SU-DHL-6 (cell line): ENCODE data around the gene IFT122.

ENCODE experiments used
- H2AFZ ChIP-seq: fragments of 200-600 bp; sonication (generic); 2 replicates; pipeline ENCODE4 v1.6.1; 2014; ENCODE audit warnings: low read depth, mild to moderate bottlenecking, moderate library complexity, mixed read lengths, antibody characterized with exemption, low read length; ENCODE audit not compliant: severe bottlenecking
- H3F3A ChIP-seq: fragments of 200-600 bp; shearing (Covaris generic); 2 replicates; pipeline ENCODE4 v1.6.0; 2016; ENCODE audit warnings: antibody characterized with exemption, mild to moderate bottlenecking; ENCODE audit not compliant: insufficient read depth
- H3K27ac ChIP-seq: fragments of 200-600 bp; sonication (generic); 2 replicates; pipeline ENCODE4 v1.5.1; 2016; ENCODE audit warnings: low read depth, mild to moderate bottlenecking, low read length, moderate library complexity, mixed read lengths
- H3K27me3 ChIP-seq: fragments of 200-600 bp; sonication (generic), shearing (Covaris generic); 2 replicates; pipeline ENCODE4 v1.6.0; 2014; ENCODE audit warnings: mild to moderate bottlenecking, low read length
- H3K36me3 ChIP-seq: fragments of 200-600 bp; sonication (generic); 2 replicates; pipeline ENCODE4 v1.6.1; 2014; ENCODE audit warnings: mild to moderate bottlenecking, low read length, mixed read lengths
- H3K4me2 ChIP-seq: fragments of 300-600, 200-600 bp; shearing (Covaris generic), sonication (generic); 2 replicates; pipeline ENCODE4 v1.6.0; 2014; ENCODE audit warnings: low read length, low read depth, mild to moderate bottlenecking; ENCODE audit not compliant: poor library complexity, severe bottlenecking
- H3K4me3 ChIP-seq: fragments of 200-600 bp; sonication (generic); 2 replicates; pipeline ENCODE4 v1.5.1; 2014; ENCODE audit warnings: antibody characterized with exemption, low read length, mild to moderate bottlenecking, mixed read lengths; ENCODE audit not compliant: insufficient read depth, poor library complexity, severe bottlenecking
- H3K79me2 ChIP-seq: fragments of 200-600 bp; sonication (generic); 2 replicates; pipeline ENCODE4 v1.6.1; 2014; ENCODE audit warnings: mild to moderate bottlenecking, low read length, moderate library complexity; ENCODE audit not compliant: insufficient read depth
- H3K9ac ChIP-seq: fragments of 200-600 bp; sonication (generic); 2 replicates; pipeline ENCODE4 v1.7.0; 2014; ENCODE audit warnings: mild to moderate bottlenecking, low read length
- H3K9me2 ChIP-seq: fragments of 200-600 bp; sonication (generic); replicated peaks from 2 replicates; pipeline ENCODE4 v1.6.1; 2014; ENCODE audit warnings: low read length; ENCODE audit not compliant: insufficient read depth
- H3K9me3 ChIP-seq: fragments of 200-600 bp; sonication (generic); 2 replicates; pipeline ENCODE4 v1.6.1; 2014; ENCODE audit warnings: low read length, mixed read lengths; ENCODE audit not compliant: insufficient read depth
- H4K20me1 ChIP-seq: fragments of 200-600 bp; sonication (generic); 2 replicates; pipeline ENCODE4 v1.6.1; 2014; ENCODE audit warnings: low read depth, mild to moderate bottlenecking, antibody characterized with exemption, low read length, moderate library complexity, mixed read lengths
- EZH2phosphoT487 ChIP-seq: fragments of 200-600 bp; sonication (generic), shearing (Covaris generic); conservative IDR thresholded peaks from 2 replicates; pipeline ENCODE4 v1.6.1; 2018; ENCODE audit warnings: mild to moderate bottlenecking, antibody characterized with exemption, low read length, moderate library complexity, mixed read lengths
- TF ChIP-seq, protein P1 (sequence below): fragments of 200-600 bp; sonication (generic); IDR thresholded peaks from one replicate; pipeline ENCODE4 v1.5.1; 2017; ENCODE audit warnings: antibody characterized with exemption, mild to moderate bottlenecking, low read length, moderate library complexity; ENCODE audit not compliant: insufficient read depth, poor library complexity, severe bottlenecking

The IFT122 gene

DNA sequence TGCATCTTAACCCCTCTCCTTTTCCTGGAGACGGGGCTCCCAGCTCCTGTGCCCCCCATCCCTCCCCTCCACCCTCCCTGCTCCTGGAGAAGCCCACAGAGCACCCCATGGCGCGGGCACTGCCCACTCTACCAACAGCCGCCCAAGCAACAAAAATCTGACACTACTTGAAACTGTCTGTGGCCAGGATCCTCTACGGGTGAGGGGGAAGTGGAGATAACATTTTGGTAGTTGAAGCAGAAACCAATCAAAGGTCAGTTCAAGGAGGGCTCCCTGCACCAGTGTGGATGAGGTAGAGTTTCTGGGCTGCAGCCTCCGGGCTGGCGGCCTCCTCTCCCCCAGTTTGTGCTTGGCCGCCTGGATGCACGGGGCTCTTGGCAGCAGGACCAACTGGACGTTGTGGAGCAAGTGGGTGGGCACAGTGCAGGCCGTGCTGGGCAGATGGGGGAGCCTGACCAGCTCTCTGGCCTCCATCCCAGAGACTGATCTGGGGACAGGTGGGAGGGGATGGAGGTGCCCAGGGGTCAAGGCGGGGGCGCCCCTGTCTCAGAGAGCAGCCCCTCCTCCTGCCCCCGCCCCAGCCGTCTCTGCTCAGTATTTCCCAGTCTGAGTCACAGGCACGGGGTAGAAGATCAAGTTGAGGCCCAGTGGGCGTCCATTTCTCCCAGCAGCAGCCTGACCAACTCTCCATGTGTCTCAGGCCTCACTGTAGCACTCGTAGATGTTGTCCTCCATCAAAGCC lies 115.8 kb downstream of the IFT122 start:
- Histone ChIP-seq H3K36me3 (no peaks in the 10 kb centered on the region), H3K4me2 (no peak overlapping the region)

DNA sequence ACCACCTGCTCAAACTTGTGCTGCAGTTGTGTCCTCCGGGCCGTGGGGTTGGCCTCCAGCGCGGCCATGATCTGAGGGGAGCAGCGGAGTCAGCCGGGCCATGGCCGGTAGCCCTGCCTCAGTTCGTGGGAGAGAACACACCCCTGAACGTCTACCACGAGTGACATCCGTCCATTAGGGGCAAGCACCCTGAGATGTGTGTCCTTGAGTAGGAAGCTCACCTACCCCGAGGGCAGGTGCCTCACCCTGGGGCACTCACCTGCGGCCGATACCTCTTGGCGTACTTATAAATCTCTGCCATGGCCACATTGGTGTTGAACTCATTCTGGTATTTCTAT lies 116.3 kb downstream of the IFT122 start:
- Histone ChIP-seq H3K9me2 (no peaks in the 10 kb centered on the region), H3K9ac (no peak overlapping the region), H3K9me3 (no peaks in the 10 kb centered on the region), H3K36me3 (no peaks in the 10 kb centered on the region), H3K79me2 (no peaks in the 10 kb centered on the region), H3F3A (no peaks in the 10 kb centered on the region), H3K27me3 (no peaks in the 10 kb centered on the region), H4K20me1 (no peaks in the 10 kb centered on the region), H3K4me2 (no peak overlapping the region), H3K27ac (no peak overlapping the region), H3K4me3 (no peak overlapping the region), H2AFZ (no peak overlapping the region)
- TF ChIP-seq, protein P1, sequence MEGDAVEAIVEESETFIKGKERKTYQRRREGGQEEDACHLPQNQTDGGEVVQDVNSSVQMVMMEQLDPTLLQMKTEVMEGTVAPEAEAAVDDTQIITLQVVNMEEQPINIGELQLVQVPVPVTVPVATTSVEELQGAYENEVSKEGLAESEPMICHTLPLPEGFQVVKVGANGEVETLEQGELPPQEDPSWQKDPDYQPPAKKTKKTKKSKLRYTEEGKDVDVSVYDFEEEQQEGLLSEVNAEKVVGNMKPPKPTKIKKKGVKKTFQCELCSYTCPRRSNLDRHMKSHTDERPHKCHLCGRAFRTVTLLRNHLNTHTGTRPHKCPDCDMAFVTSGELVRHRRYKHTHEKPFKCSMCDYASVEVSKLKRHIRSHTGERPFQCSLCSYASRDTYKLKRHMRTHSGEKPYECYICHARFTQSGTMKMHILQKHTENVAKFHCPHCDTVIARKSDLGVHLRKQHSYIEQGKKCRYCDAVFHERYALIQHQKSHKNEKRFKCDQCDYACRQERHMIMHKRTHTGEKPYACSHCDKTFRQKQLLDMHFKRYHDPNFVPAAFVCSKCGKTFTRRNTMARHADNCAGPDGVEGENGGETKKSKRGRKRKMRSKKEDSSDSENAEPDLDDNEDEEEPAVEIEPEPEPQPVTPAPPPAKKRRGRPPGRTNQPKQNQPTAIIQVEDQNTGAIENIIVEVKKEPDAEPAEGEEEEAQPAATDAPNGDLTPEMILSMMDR, result no peak
- no peak for TF ChIP-seq EZH2phosphoT487

More for the DNA sequence above, 115.8 kb downstream of the IFT122 start:
- no peak overlapping the region for H2AFZ ChIP-seq
- no peak overlapping the region for H3K4me3 ChIP-seq
- no peak overlapping the region for H3K27ac ChIP-seq
- no peaks in the 10 kb centered on the region for H4K20me1 ChIP-seq
- H3K9me2 ChIP-seq, result no peaks in the 10 kb centered on the region
- no peaks in the 10 kb centered on the region for H3K27me3 ChIP-seq
- TF ChIP-seq EZH2phosphoT487, result no peak
- TF ChIP-seq, protein P1, result no peak
- H3K9me3 ChIP-seq, result no peaks in the 10 kb centered on the region
- no peak overlapping the region for H3K9ac ChIP-seq
- H3F3A ChIP-seq, result no peaks in the 10 kb centered on the region
- H3K79me2 ChIP-seq, result no peaks in the 10 kb centered on the region

DNA sequence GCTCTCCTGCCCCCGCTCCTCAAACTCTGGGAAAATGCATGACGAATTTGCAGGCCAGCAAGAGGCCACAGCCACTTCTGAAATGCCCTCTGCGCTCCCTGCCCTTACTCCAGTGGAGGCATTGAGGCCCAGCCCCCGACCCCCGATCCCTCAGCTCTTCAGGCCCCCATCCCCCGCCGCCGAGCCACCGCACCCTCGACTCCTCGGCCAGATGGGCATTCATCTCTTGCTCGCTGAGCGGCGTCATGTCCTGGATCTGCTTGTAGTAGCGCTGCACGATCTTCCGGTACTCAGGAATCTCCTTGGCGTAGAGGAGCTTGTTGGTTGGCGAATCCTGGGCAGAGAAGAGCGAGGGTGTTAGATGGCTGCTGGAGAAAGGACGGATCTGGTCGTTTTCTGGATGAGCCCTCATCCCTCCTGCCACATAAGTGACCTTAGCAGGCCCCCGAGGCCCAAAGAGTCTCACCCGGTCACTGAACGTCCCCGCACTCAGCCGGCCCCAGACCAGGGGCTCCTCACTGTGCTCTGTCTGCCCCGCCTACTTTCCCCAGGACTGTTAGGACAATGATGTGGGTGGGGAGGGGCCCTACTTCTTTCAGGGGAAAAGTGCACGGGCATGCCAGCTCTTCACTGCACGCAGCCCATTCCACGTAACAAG lies 117.0 kb downstream of the IFT122 start:
- H3K27ac ChIP-seq, result no peak overlapping the region
- H3K9me2 ChIP-seq, result no peaks in the 10 kb centered on the region
- H3K79me2 ChIP-seq, result no peaks in the 10 kb centered on the region
- no peaks in the 10 kb centered on the region for H4K20me1 ChIP-seq
- no peak overlapping the region for H2AFZ ChIP-seq
- H3K4me3 ChIP-seq, result no peak overlapping the region
- no peak overlapping the region for H3K4me2 ChIP-seq
- H3F3A ChIP-seq, result no peaks in the 10 kb centered on the region
- TF ChIP-seq EZH2phosphoT487, result no peak
- TF ChIP-seq, protein P1, result no peak
- no peak overlapping the region for H3K9ac ChIP-seq
- no peaks in the 10 kb centered on the region for H3K36me3 ChIP-seq
- H3K27me3 ChIP-seq, result no peaks in the 10 kb centered on the region
- no peaks in the 10 kb centered on the region for H3K9me3 ChIP-seq
